ENCODE results near the gene OSBPL1A. TPM values are rescaled to one million over a fixed set of nuclear protein-coding genes. Genes with fewer than 3 reads are reported as not detected.
"Not testable (repeated sequence)": the region's sequence is repeated elsewhere in the genome, so short reads cannot be mapped to it uniquely, and the experiment has no call there.

The OSBPL1A gene
- total RNA-seq, 1 donor from 2014 or later = 16.4 TPM

DNA sequence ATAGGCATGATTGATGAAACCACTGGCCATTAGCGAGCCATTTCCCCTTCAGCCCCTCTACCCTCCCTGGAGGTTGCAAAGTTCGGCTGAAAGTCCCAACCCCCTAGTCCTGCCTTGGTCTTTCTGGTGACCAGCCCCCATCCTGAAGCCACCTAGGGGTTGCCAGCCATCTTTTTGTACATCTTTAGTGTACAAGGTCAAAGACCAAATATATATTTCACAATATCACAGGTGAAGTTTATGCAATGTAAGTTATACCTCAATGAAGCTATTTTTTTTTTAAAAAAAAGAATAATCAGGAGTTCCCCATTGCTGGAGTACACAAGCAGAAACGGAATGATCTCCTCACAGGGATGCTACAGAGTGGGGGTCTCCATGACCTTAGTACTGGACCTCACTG lies 31.3 kb downstream of the OSBPL1A start:
- no peaks in the 10 kb centered on the region for H3K9me3 Mint-ChIP-seq (ENCODE audit: unreplicated experiment)
- H3K4me1 Mint-ChIP-seq (ENCODE audit: unreplicated experiment) = peaks cover 21% of the 10 kb centered on the region
- TF ChIP-seq, protein P1, sequence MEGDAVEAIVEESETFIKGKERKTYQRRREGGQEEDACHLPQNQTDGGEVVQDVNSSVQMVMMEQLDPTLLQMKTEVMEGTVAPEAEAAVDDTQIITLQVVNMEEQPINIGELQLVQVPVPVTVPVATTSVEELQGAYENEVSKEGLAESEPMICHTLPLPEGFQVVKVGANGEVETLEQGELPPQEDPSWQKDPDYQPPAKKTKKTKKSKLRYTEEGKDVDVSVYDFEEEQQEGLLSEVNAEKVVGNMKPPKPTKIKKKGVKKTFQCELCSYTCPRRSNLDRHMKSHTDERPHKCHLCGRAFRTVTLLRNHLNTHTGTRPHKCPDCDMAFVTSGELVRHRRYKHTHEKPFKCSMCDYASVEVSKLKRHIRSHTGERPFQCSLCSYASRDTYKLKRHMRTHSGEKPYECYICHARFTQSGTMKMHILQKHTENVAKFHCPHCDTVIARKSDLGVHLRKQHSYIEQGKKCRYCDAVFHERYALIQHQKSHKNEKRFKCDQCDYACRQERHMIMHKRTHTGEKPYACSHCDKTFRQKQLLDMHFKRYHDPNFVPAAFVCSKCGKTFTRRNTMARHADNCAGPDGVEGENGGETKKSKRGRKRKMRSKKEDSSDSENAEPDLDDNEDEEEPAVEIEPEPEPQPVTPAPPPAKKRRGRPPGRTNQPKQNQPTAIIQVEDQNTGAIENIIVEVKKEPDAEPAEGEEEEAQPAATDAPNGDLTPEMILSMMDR (IDR thresholded peaks at IDR 0.05; ENCODE audit: unreplicated experiment) = no peak
- no peak for DNase-seq (ENCODE audit: low spot score)
- no peaks in the 10 kb centered on the region for H3K36me3 Mint-ChIP-seq (ENCODE audit: low read depth, unreplicated experiment)
- H3K27ac Mint-ChIP-seq (ENCODE audit: unreplicated experiment) = no peak overlapping the region
- H3K4me3 Mint-ChIP-seq (ENCODE audit: unreplicated experiment) = no peak overlapping the region
- peaks cover 2% of the 10 kb centered on the region for H3K27me3 Mint-ChIP-seq (ENCODE audit: unreplicated experiment)

GRCh38 chr18:24364177-24364576 lies 33.4 kb downstream of the OSBPL1A start:
- Mint-ChIP-seq H3K9me3 (ENCODE audit: unreplicated experiment) (no peaks in the 10 kb centered on the region), H3K4me1 (ENCODE audit: unreplicated experiment) (peaks cover 10% of the 10 kb centered on the region), H3K27me3 (ENCODE audit: unreplicated experiment) (no peaks in the 10 kb centered on the region)

DNA sequence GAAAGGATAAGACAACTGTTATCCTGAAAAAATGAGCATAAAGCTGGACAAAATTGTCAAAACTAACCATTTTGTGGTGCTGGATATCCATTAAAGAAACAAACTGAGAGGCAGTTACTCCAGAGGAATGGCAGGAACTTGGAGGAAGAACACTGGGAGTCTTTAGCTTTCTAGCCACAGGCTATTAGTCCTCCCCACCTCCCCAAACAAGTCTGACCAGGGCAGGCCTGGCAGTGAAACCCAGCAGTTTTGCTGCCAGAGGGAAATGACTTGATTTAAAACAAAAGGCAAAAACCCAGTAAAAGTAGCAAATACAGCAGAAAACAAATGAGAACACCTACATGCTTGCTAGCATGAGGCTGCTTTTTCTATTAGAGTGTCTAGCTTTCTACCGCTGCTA lies 34.9 kb downstream of the OSBPL1A start:
- Mint-ChIP-seq H3K9me3 (ENCODE audit: unreplicated experiment) (no peaks in the 10 kb centered on the region), H3K36me3 (ENCODE audit: low read depth, unreplicated experiment) (no peaks in the 10 kb centered on the region), H3K27ac (ENCODE audit: unreplicated experiment) (no peak overlapping the region), H3K4me1 (ENCODE audit: unreplicated experiment) (no peaks in the 10 kb centered on the region), H3K4me3 (ENCODE audit: unreplicated experiment) (no peak overlapping the region), H3K27me3 (ENCODE audit: unreplicated experiment) (no peaks in the 10 kb centered on the region)
- no peak for DNase-seq (ENCODE audit: low spot score)
- TF ChIP-seq, protein P1 (IDR thresholded peaks at IDR 0.05; ENCODE audit: unreplicated experiment) = no peak

More at GRCh38 chr18:24364177-24364576, 33.4 kb downstream of the OSBPL1A start:
- TF ChIP-seq, protein P1 (IDR thresholded peaks at IDR 0.05; ENCODE audit: unreplicated experiment) = no peak
- H3K36me3 Mint-ChIP-seq (ENCODE audit: low read depth, unreplicated experiment) = no peaks in the 10 kb centered on the region
- no peak overlapping the region for H3K27ac Mint-ChIP-seq (ENCODE audit: unreplicated experiment)
- DNase-seq (ENCODE audit: low spot score) = no peak
- H3K4me3 Mint-ChIP-seq (ENCODE audit: unreplicated experiment) = no peak overlapping the region

- H3K27ac Mint-ChIP-seq (ENCODE audit: unreplicated experiment) = not testable (repeated sequence)
These were observed 37.7 kb downstream of the OSBPL1A start for GRCh38 chr18:24359787-24360530.

DNA sequence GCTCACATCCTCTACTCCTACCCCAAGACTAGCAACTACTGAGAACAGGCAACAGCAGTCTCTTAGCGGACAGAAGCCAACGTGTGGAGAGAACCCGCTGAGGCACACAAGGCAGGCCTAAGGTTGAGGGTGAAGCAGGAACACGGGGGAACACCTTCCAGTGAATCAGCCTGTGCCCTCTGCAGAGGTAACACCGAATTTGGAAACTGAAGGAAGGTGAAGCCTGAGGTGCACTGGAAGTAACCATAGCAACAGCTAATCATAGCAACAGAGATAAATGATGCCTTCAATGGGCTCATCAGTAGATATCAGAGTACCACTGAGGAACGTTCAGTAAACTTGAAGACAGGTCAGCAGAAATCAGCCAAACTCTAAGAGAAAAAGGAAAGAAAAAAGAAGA lies 43.3 kb downstream of the OSBPL1A start:
- TF ChIP-seq, protein P1 (IDR thresholded peaks at IDR 0.05; ENCODE audit: unreplicated experiment) = no peak
- H3K27me3 Mint-ChIP-seq (ENCODE audit: unreplicated experiment) = no peaks in the 10 kb centered on the region
- H3K36me3 Mint-ChIP-seq (ENCODE audit: low read depth, unreplicated experiment) = no peaks in the 10 kb centered on the region
- no peak for DNase-seq (ENCODE audit: low spot score)
- no peaks in the 10 kb centered on the region for H3K4me1 Mint-ChIP-seq (ENCODE audit: unreplicated experiment)
- no peak overlapping the region for H3K27ac Mint-ChIP-seq (ENCODE audit: unreplicated experiment)
- no peak overlapping the region for H3K4me3 Mint-ChIP-seq (ENCODE audit: unreplicated experiment)
- H3K9me3 Mint-ChIP-seq (ENCODE audit: unreplicated experiment) = no peaks in the 10 kb centered on the region

More at GRCh38 chr18:24359787-24360530, 37.7 kb downstream of the OSBPL1A start:
- not testable (repeated sequence) for H3K9me3 Mint-ChIP-seq (ENCODE audit: unreplicated experiment); H3K4me1 Mint-ChIP-seq (ENCODE audit: unreplicated experiment); H3K4me3 Mint-ChIP-seq (ENCODE audit: unreplicated experiment); H3K36me3 Mint-ChIP-seq (ENCODE audit: low read depth, unreplicated experiment); H3K27me3 Mint-ChIP-seq (ENCODE audit: unreplicated experiment); DNase-seq (ENCODE audit: low spot score)
- TF ChIP-seq, protein P1 (IDR thresholded peaks at IDR 0.05; ENCODE audit: unreplicated experiment) = peak; percentile 70

Measured in endothelial cell (in vitro differentiated cells).